Kidney epithelial cell (primary cell): Measurements from ENCODE around the gene LYSMD1. TPM values are rescaled to one million over a fixed set of nuclear protein-coding genes. Genes with fewer than 3 reads are reported as not detected.

Experiments used
- DNase-seq: peaks from one replicate; pipeline ENCODE4 v3.0.0-alpha.2; 2010; ENCODE audit warnings: low read depth
- H3K27me3 ChIP-seq: 2 replicates; pipeline ENCODE4 v1.6.0; 2011; ENCODE audit warnings: low read length; ENCODE audit not compliant: control insufficient read depth, insufficient read depth
- H3K36me3 ChIP-seq: 2 replicates; pipeline ENCODE4 v1.5.1; 2011; ENCODE audit warnings: low read length; ENCODE audit not compliant: control insufficient read depth, insufficient read depth
- H3K4me3 ChIP-seq: 2 replicates; pipeline ENCODE4 v1.5.1; 2011; ENCODE audit warnings: low read depth, mild to moderate bottlenecking, control low read depth, low read length
- total RNA-seq: library from RNA; depleted of rRNA; stranded (reverse); fragments of >200 nt; gene quantifications from 2 replicates; pipeline ENCODE4 v1.2.3, GENCODE V29; 2015
- TF ChIP-seq, protein P1 (sequence below): IDR thresholded peaks from 2 replicates; pipeline ENCODE4 v1.5.1; 2011; ENCODE audit warnings: mild to moderate bottlenecking, moderate library complexity, low read length, control low read depth, inconsistent platforms; ENCODE audit not compliant: insufficient read depth, poor library complexity, severe bottlenecking

LYSMD1 gene
- total RNA-seq, 1 donor from 2014 or later, result 8.1 TPM

DNA sequence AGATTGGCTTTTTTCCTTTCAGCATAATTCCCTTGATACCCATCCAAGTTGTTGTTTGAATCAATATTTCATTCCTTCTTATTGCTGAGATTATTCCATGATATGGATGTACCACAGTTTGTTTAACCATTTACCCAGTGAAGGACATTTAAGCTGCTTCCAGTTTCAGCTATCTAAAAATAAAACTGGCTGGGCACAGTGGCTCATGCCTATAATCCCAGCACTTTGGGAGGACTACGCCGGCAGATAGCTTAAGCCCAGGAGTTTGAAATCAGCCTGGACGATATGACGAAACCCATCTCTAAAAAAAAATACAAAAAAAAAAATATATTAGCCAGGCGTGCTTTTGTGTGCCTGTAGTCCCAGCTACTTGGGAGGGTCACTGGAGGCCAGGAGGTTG is 51.8 kb downstream of the LYSMD1 start:
- H3K4me3 ChIP-seq, result no peak overlapping the region
- TF ChIP-seq, protein P1, sequence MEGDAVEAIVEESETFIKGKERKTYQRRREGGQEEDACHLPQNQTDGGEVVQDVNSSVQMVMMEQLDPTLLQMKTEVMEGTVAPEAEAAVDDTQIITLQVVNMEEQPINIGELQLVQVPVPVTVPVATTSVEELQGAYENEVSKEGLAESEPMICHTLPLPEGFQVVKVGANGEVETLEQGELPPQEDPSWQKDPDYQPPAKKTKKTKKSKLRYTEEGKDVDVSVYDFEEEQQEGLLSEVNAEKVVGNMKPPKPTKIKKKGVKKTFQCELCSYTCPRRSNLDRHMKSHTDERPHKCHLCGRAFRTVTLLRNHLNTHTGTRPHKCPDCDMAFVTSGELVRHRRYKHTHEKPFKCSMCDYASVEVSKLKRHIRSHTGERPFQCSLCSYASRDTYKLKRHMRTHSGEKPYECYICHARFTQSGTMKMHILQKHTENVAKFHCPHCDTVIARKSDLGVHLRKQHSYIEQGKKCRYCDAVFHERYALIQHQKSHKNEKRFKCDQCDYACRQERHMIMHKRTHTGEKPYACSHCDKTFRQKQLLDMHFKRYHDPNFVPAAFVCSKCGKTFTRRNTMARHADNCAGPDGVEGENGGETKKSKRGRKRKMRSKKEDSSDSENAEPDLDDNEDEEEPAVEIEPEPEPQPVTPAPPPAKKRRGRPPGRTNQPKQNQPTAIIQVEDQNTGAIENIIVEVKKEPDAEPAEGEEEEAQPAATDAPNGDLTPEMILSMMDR, result no peak
- no peaks in the 10 kb centered on the region for H3K27me3 ChIP-seq
- DNase-seq, result no peak
- H3K36me3 ChIP-seq, result no peaks in the 10 kb centered on the region

Other genes starting within 250 kb of the LYSMD1 start
- gene SETDB1, start 239.5 kb downstream of the LYSMD1 start, total RNA-seq, result 24.2 and 25.5 TPM in 2 replicates
- gene CERS2, start 191.1 kb downstream of the LYSMD1 start, total RNA-seq, result 138 and 143 TPM in 2 replicates
- 0.21 and 1.3 TPM in 2 replicates for gene ANXA9, start 183.6 kb downstream of the LYSMD1 start, total RNA-seq
- 7.7 and 8.4 TPM in 2 replicates for gene MINDY1, start 159.0 kb downstream of the LYSMD1 start, total RNA-seq
- gene PRUNE1, start 157.5 kb downstream of the LYSMD1 start, total RNA-seq, result 12.1 and 15.8 TPM in 2 replicates
- gene BNIPL, start 129.3 kb downstream of the LYSMD1 start, total RNA-seq, result 0.17 TPM in 1 of 2 replicates, not detected in the other
- gene C1orf56, start 118.2 kb downstream of the LYSMD1 start, total RNA-seq, result 0.71 and 3.0 TPM in 2 replicates
- gene CDC42SE1, start 106.3 kb downstream of the LYSMD1 start, total RNA-seq, result 114 and 124 TPM in 2 replicates
- gene MLLT11, start 105.5 kb downstream of the LYSMD1 start, total RNA-seq, result 26.4 and 26.8 TPM in 2 replicates
- gene GABPB2, start 95.1 kb downstream of the LYSMD1 start, total RNA-seq, result 3.7 and 4.7 TPM in 2 replicates
- 6.9 and 9.9 TPM in 2 replicates for gene SEMA6C, start 19.3 kb downstream of the LYSMD1 start, total RNA-seq
- not detected in 2 replicates for gene TNFAIP8L2, start 9.3 kb downstream of the LYSMD1 start, total RNA-seq
- gene SCNM1, start 242 bp upstream of the LYSMD1 start, total RNA-seq, result 52.6 and 60.1 TPM in 2 replicates
- not detected in 2 replicates for gene TMOD4, start 10.1 kb upstream of the LYSMD1 start, total RNA-seq
- 79.1 and 83.4 TPM in 2 replicates for gene VPS72, start 24.3 kb upstream of the LYSMD1 start, total RNA-seq
- gene PIP5K1A, start 32.6 kb upstream of the LYSMD1 start, total RNA-seq, result 59.7 and 63.6 TPM in 2 replicates
- 152 and 178 TPM in 2 replicates for gene PSMD4, start 88.8 kb upstream of the LYSMD1 start, total RNA-seq
- gene ZNF687, start 116.4 kb upstream of the LYSMD1 start, total RNA-seq, result 27.9 and 35.3 TPM in 2 replicates
- 42.3 and 44.1 TPM in 2 replicates for gene PI4KB, start 161.5 kb upstream of the LYSMD1 start, total RNA-seq
- 32.4 and 41.8 TPM in 2 replicates for gene RFX5, start 181.3 kb upstream of the LYSMD1 start, total RNA-seq
- 2.3 and 5.8 TPM in 2 replicates for gene SELENBP1, start 206.8 kb upstream of the LYSMD1 start, total RNA-seq
- 301 and 332 TPM in 2 replicates for gene PSMB4, start 233.7 kb upstream of the LYSMD1 start, total RNA-seq